Psoas muscle (tissue), 8 donors: Measurements from ENCODE around the gene RIOK2. TPM values are rescaled to one million over a fixed set of nuclear protein-coding genes. Genes with fewer than 3 reads are reported as not detected.
A peak's percentile ranks its signal among the peaks of the same experiment; 100 is the strongest.
"Not testable (repeated sequence)": the region's sequence is repeated elsewhere in the genome, so short reads cannot be mapped to it uniquely, and the experiment has no call there.

Experiments
- ATAC-seq, 4 donors: fragments of 200-7000 bp; cut with Tn5 transposase; one replicate each; pipeline ENCODE4 v1.9.1; 2020; ENCODE audit warnings: moderate library complexity in 3 of 4, mild to moderate bottlenecking in 2 of 4
- DNase-seq, 2 donors: peaks; one replicate each; pipeline ENCODE4 v3.0.0-alpha.2; 2020
- H3K27ac ChIP-seq: fragments of 200-600 bp; one replicate; pipeline ENCODE4 v1.8.0; 2022
- H3K27me3 ChIP-seq, 3 donors: fragments of 200-600 bp in 1 of 3; one replicate each; pipeline versions ENCODE4 v1.6.1 to v1.8.0; 2013 to 2022; ENCODE audit warnings: low read length in 2 of 3, mild to moderate bottlenecking in 2 of 3, moderate library complexity in 1 of 3; ENCODE audit not compliant: insufficient read depth in 3 of 3
- H3K36me3 ChIP-seq, 2 donors: fragments of 200-600 bp in 1 of 2; one replicate each; pipeline versions ENCODE4 v1.6.1 to v1.8.0; 2013 to 2022; ENCODE audit warnings: low read depth in 1 of 2, mild to moderate bottlenecking in 1 of 2, moderate library complexity in 1 of 2; ENCODE audit not compliant: insufficient read depth in 1 of 2
- H3K4me1 ChIP-seq: fragments of 200-600 bp; one replicate; pipeline ENCODE4 v1.8.0; 2022
- H3K4me3 ChIP-seq: fragments of 200-600 bp; one replicate; pipeline ENCODE4 v1.8.0; 2022; ENCODE audit warnings: mild to moderate bottlenecking
- H3K9me3 ChIP-seq: fragments of 200-600 bp; one replicate; pipeline ENCODE4 v1.8.0; 2022
- CTCF ChIP-seq: fragments of 200-600 bp; IDR thresholded peaks from one replicate; pipeline ENCODE4 v1.8.0; 2022; ENCODE audit warnings: antibody characterized with exemption
- WGBS, 3 donors: extraction: QIAGEN DNeasy Blood & Tissue Kit; methylation state at CpG; one replicate each; pipeline versions ENCODE4 v1.1.6 to v1.1.7; 2013; 5-methylcytosine and 5-hydroxymethylcytosine counted together
- intact Hi-C, 2 donors: fragments of 100-400 bp; cut with DNase I; formaldehyde crosslinking; loops; one replicate each; pipeline versions ENCODE4 v1.11.0 to v1.14.2; 2022
- polyA plus RNA-seq, 3 donors: library from polyadenylated mRNA; stranded (reverse); fragments of 200-250 nt; gene quantifications; one replicate each; pipeline ENCODE4 v1.2.3, GENCODE V29; 2013
- total RNA-seq, 4 donors: library from RNA; stranded (reverse); fragmentation: NEBNext Ultra II Directional in 2 of 4; extraction: Animal tissue kit (Norgen Biotek cat#: 25700) in 2 of 4; gene quantifications; one replicate each; pipeline versions ENCODE4 v1.2.1 to v1.2.4, GENCODE V29; 2021 to 2023
- donor health status: healthy with polysubstance abuse.
- donor health status: DM: no; HTN: no; CAD: no; lungs with moderate emphysema.
- donor health status: Bipolar disorder and iron deficiency.
- donor health status: healthy.
- donor health status: DM: yes; HTN: yes; CAD: no.
- donor health status: DM: no; HTN: no; CAD: no.
- donor health status: DM: no; HTN: no; CAD: no.
- donor health status: DM: yes; HTN: yes; CAD: no.

RIOK2 gene
- total and polyA plus RNA-seq, 7 donors: 10.5 to 30.4 (median 19.8) TPM

DNA sequence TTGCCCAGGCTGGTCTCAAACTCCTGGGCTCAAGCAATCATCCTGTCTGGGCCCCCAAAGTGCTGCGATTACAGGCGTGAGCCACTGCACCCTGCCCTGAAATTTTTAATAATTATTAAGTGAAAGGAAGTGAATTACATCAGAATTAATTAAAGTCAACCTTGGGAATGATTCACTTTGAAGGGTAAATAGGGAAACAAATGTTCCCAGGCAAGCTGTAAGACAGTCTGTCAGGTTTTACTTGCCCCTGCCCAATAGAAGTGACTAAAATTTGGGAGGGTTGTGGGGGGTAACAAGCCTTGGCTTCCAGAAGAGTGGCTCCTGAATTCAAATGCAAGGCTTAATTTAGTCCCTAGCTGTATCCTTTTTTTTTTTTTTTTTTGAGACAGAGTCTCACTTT, 39.3 kb downstream of the RIOK2 start:
- Histone ChIP-seq H3K27me3 (no peaks in the 10 kb centered on the region), H3K27ac (no peak overlapping the region), H3K9me3 (no peaks in the 10 kb centered on the region), H3K36me3 (no peaks in the 10 kb centered on the region), H3K4me3 (no peak overlapping the region), H3K4me1 (no peaks in the 10 kb centered on the region)
- no peak for TF ChIP-seq CTCF
- intact Hi-C loops: loop anchor here in 1 of 2 donors (5.0 kb wide), 1 partner anchor 96 kb away; no protein-coding TSS in a partner anchor
- DNase-seq (no peak), ATAC-seq (no peak)
- 95 to 100% (median 98%) methylated on average over 2 of the region's 2 CpGs for WGBS, 3 donors

DNA sequence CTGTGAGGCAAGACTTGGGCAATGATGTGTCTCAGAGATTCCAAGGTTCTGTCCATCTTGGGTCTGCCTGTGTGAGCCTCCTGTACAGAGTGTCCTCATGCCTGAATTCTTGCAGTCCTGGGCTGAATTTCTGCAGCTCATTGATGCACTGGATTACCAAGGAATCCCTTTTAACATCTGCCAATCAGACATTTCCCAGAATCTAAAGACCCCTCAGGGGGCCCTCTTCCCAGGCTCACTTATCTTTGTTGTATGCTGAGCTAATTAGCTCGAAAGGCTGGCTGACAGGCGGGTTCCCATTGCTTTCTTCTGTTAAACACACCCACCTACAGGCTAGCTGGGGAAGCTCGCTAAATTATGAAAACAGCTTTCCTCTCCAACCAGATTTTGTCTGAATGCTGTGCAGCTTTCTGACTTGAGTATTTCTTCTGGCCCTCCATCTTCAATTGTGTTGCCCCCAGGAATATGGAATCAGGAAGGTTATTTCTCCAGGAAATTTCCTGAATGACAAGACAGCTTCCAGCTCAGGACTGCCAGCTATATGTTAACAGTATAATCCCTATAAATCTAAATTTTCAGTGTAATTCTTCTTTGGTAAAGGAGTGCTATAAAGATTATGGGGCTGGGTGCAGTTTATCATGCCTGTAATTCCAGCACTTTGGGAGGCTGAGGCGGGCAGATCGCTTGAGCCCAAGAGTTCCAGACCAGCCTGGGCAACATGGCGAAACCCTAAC, 40.4 kb downstream of the RIOK2 start, which contains the start of gene LIX1:
Gene LIX1, minus strand, starts transcription at position 91 of the 734 bp plus-strand sequence. Its CDS starts 35 bp downstream, at position 56.
- no peaks in the 10 kb centered on the region for H3K36me3 ChIP-seq
- H3K4me1 ChIP-seq: no peaks in the 10 kb centered on the region
- ATAC-seq: peak in 2 of 4 donors; percentile 55 to 67
- intact Hi-C loops: loop anchor here in 1 of 2 donors (5.0 kb wide), 1 partner anchor 95 kb away; no protein-coding TSS in a partner anchor
- peak; percentile 39 for TF ChIP-seq CTCF
- WGBS, 3 donors: 52 to 56% (median 54%) methylated on average over 6 of the region's 6 CpGs
- DNase-seq: no peak
- no peaks in the 10 kb centered on the region for H3K9me3 ChIP-seq
- no peak within 1 kb of the TSS for H3K27ac ChIP-seq
- no peaks in the 10 kb centered on the region for H3K27me3 ChIP-seq
- no peak within 1 kb of the TSS for H3K4me3 ChIP-seq

GRCh38 chr5:97141539-97141938, 41.5 kb downstream of the RIOK2 start:
- DNase-seq: no peak
- WGBS, 3 donors: 64 to 75% (median 66%) methylated on average over 2 of the region's 2 CpGs

GRCh38 chr5:97141031-97141430, 42.0 kb downstream of the RIOK2 start:
- Histone ChIP-seq H3K27ac (no peak overlapping the region), H3K36me3 (no peaks in the 10 kb centered on the region), H3K27me3 (peaks cover 0 to 3% (median 0%) of the 10 kb centered on the region in 3 donors), H3K4me3 (no peak overlapping the region), H3K9me3 (no peaks in the 10 kb centered on the region), H3K4me1 (no peaks in the 10 kb centered on the region)
- TF ChIP-seq CTCF: no peak
- intact Hi-C loops: loop anchor here in 1 of 2 donors (5.0 kb wide), 1 partner anchor 94 kb away; no protein-coding TSS in a partner anchor
- ATAC-seq (no peak), DNase-seq (no peak)
- WGBS, 3 donors: 65 to 70% (median 67%) methylated on average over 4 of the region's 4 CpGs

More at GRCh38 chr5:97141539-97141938, 41.5 kb downstream of the RIOK2 start:
- ATAC-seq: no peak
- Histone ChIP-seq H3K4me3 (no peak overlapping the region), H3K27me3 (no peaks in the 10 kb centered on the region), H3K9me3 (no peaks in the 10 kb centered on the region), H3K27ac (no peak overlapping the region), H3K36me3 (no peaks in the 10 kb centered on the region), H3K4me1 (no peaks in the 10 kb centered on the region)
- intact Hi-C loops: loop anchor here in 1 of 2 donors (5.0 kb wide), 1 partner anchor 94 kb away; no protein-coding TSS in a partner anchor
- no peak for TF ChIP-seq CTCF

GRCh38 chr5:97140250-97140649, 42.8 kb downstream of the RIOK2 start:
- H3K36me3 ChIP-seq, H3K9me3 ChIP-seq, DNase-seq, H3K4me1 ChIP-seq, H3K27ac ChIP-seq, H3K4me3 ChIP-seq, H3K27me3 ChIP-seq: not testable (repeated sequence)
- WGBS, 3 donors: 0 to 14% (median 9%) methylated on average over 1 of the region's 1 CpG
- peak; percentile 42 to 67 (median 57) for ATAC-seq
- intact Hi-C loops: loop anchor here in 1 of 2 donors (5.0 kb wide), 1 partner anchor 93 kb away; no protein-coding TSS in a partner anchor
